H9 (cell line): ENCODE data around the gene METTL14. TPM values are rescaled to one million over a fixed set of nuclear protein-coding genes. Genes with fewer than 3 reads are reported as not detected.

Experiments used
- DNase-seq: peaks from one replicate; pipeline ENCODE4 v3.0.0-alpha.2; 2017
- H2AFZ ChIP-seq: one replicate; pipeline ENCODE4 v1.6.1; 2013; ENCODE audit warnings: mild to moderate bottlenecking, low read length, control low read depth, moderate library complexity
- H2AK5ac ChIP-seq: 2 replicates; pipeline ENCODE4 v1.6.1; 2013; ENCODE audit warnings: low read length, control low read depth, mixed read lengths; ENCODE audit not compliant: insufficient read length
- H2BK120ac ChIP-seq: one replicate; pipeline ENCODE4 v1.6.1; 2013; ENCODE audit warnings: low read depth, mild to moderate bottlenecking, low read length, control low read depth, inconsistent platforms; ENCODE audit not compliant: poor library complexity, severe bottlenecking
- H2BK12ac ChIP-seq: 2 replicates; pipeline ENCODE4 v1.6.1; 2013; ENCODE audit warnings: low read length, control low read depth, mixed read lengths, low read depth; ENCODE audit not compliant: insufficient read length
- H2BK15ac ChIP-seq: 2 replicates; pipeline ENCODE4 v1.6.1; 2013; ENCODE audit warnings: low read depth, low read length, control low read depth
- H2BK20ac ChIP-seq: one replicate; pipeline ENCODE4 v1.6.1; 2013; ENCODE audit warnings: low read depth, mild to moderate bottlenecking, low read length, control low read depth, inconsistent platforms; ENCODE audit not compliant: poor library complexity, severe bottlenecking
- H2BK5ac ChIP-seq: 2 replicates; pipeline ENCODE4 v1.6.1; 2013; ENCODE audit warnings: low read length, control low read depth, mixed read lengths; ENCODE audit not compliant: insufficient read length
- H3K14ac ChIP-seq: 2 replicates; pipeline ENCODE4 v1.6.1; 2013; ENCODE audit warnings: low read length, control low read depth; ENCODE audit not compliant: insufficient read depth
- H3K18ac ChIP-seq: 2 replicates; pipeline ENCODE4 v1.6.1; 2013; ENCODE audit warnings: low read depth, mild to moderate bottlenecking, mixed read lengths, low read length, control low read depth; ENCODE audit not compliant: insufficient read length
- H3K23ac ChIP-seq: 2 replicates; pipeline ENCODE4 v1.6.1; 2013; ENCODE audit warnings: low read length, control low read depth, mixed read lengths, low read depth; ENCODE audit not compliant: insufficient read length
- H3K23me2 ChIP-seq: 2 replicates; pipeline ENCODE4 v1.6.1; 2013; ENCODE audit warnings: low read depth, mild to moderate bottlenecking, mixed read lengths, low read length, control low read depth; ENCODE audit not compliant: insufficient read length, poor library complexity, severe bottlenecking
- H3K27ac ChIP-seq: 2 replicates; pipeline ENCODE4 v1.5.1; 2013; ENCODE audit warnings: low read length, control low read depth, mixed read lengths, low read depth; ENCODE audit not compliant: insufficient read length
- H3K27me3 ChIP-seq: 2 replicates; pipeline ENCODE4 v1.6.1; 2013; ENCODE audit warnings: low read length, control low read depth, inconsistent platforms; ENCODE audit not compliant: insufficient read depth
- H3K4ac ChIP-seq: 2 replicates; pipeline ENCODE4 v1.6.1; 2013; ENCODE audit warnings: low read depth, mild to moderate bottlenecking, control low read depth, inconsistent platforms, low read length, moderate library complexity
- H3K4me1 ChIP-seq: 2 replicates; pipeline ENCODE4 v1.6.1; 2013; ENCODE audit warnings: low read length, control low read depth, inconsistent platforms; ENCODE audit not compliant: insufficient read depth
- H3K4me2 ChIP-seq: 2 replicates; pipeline ENCODE4 v1.6.1; 2013; ENCODE audit warnings: low read length, control low read depth, mixed read lengths; ENCODE audit not compliant: insufficient read length, insufficient read depth
- H3K56ac ChIP-seq: 2 replicates; pipeline ENCODE4 v1.6.1; 2013; ENCODE audit warnings: low read depth, mild to moderate bottlenecking, mixed read lengths, low read length, control low read depth; ENCODE audit not compliant: insufficient read length
- H3K79me1 ChIP-seq: 2 replicates; pipeline ENCODE4 v1.6.1; 2013; ENCODE audit warnings: low read depth, mild to moderate bottlenecking, moderate library complexity, low read length, control low read depth, inconsistent platforms; ENCODE audit not compliant: insufficient read depth, poor library complexity, severe bottlenecking
- H3K79me2 ChIP-seq: 2 replicates; pipeline ENCODE4 v1.6.1; 2013; ENCODE audit warnings: low read length, control low read depth, inconsistent platforms; ENCODE audit not compliant: insufficient read depth
- H3K9ac ChIP-seq: 2 replicates; pipeline ENCODE4 v1.6.1; 2013; ENCODE audit warnings: low read length, control low read depth, mixed read lengths; ENCODE audit not compliant: insufficient read length; ENCODE audit errors: extremely low read depth
- H3K9me3 ChIP-seq: one replicate; pipeline ENCODE4 v1.6.1; 2013; ENCODE audit warnings: low read depth, low read length, inconsistent platforms; ENCODE audit not compliant: control insufficient read depth
- H3T11ph ChIP-seq: one replicate; pipeline ENCODE4 v1.6.1; 2013; ENCODE audit warnings: mild to moderate bottlenecking, low read length, control low read depth, inconsistent platforms
- H4K20me1 ChIP-seq: one replicate; pipeline ENCODE4 v1.6.1; 2013; ENCODE audit not compliant: control insufficient read depth, insufficient read length, insufficient read depth
- H4K5ac ChIP-seq: 2 replicates; pipeline ENCODE4 v1.6.1; 2013; ENCODE audit warnings: low read depth, mild to moderate bottlenecking, mixed read lengths, low read length, control low read depth; ENCODE audit not compliant: insufficient read length
- H4K8ac ChIP-seq: replicated peaks from 2 replicates; pipeline ENCODE4 v1.6.1; 2013; ENCODE audit warnings: low read length, control low read depth, mixed read lengths, low read depth; ENCODE audit not compliant: insufficient read length
- H4K91ac ChIP-seq: 2 replicates; pipeline ENCODE4 v1.6.1; 2013; ENCODE audit warnings: low read depth, mild to moderate bottlenecking, moderate library complexity, mixed read lengths, low read length, control low read depth; ENCODE audit not compliant: insufficient read length
- H3K27ac Mint-ChIP-seq, 3 experiments: 2 replicates in 2 of 3; 3 replicates in 1 of 3; pipeline ENCODE4 v1.8.0; 2020 to 2021; ENCODE audit warnings: mixed read lengths in 3 of 3, mild to moderate bottlenecking in 1 of 3, moderate library complexity in 1 of 3
- H3K27me3 Mint-ChIP-seq: 2 replicates; pipeline ENCODE4 v1.8.0; 2021; ENCODE audit warnings: low read depth, mild to moderate bottlenecking, moderate library complexity, mixed read lengths
- H3K36me3 Mint-ChIP-seq, 3 experiments: 2 replicates in 2 of 3; 3 replicates in 1 of 3; pipeline ENCODE4 v1.8.0; 2020 to 2021; ENCODE audit warnings: low read depth in 3 of 3, mixed read lengths in 3 of 3; ENCODE audit not compliant: insufficient read depth in 1 of 3
- H3K4me1 Mint-ChIP-seq, 2 experiments: 2 replicates each; pipeline ENCODE4 v1.8.0; 2020; ENCODE audit warnings: mixed read lengths in 2 of 2
- H3K4me3 Mint-ChIP-seq, 2 experiments: 2 replicates in 1 of 2; 3 replicates in 1 of 2; pipeline ENCODE4 v1.8.0; 2020 to 2021; ENCODE audit warnings: mild to moderate bottlenecking in 2 of 2, mixed read lengths in 2 of 2, moderate library complexity in 1 of 2
- H3K9me3 Mint-ChIP-seq, 2 experiments: 2 replicates in 1 of 2; 3 replicates in 1 of 2; pipeline ENCODE4 v1.8.0; 2020; ENCODE audit warnings: mild to moderate bottlenecking in 2 of 2, mixed read lengths in 2 of 2, moderate library complexity in 1 of 2
- WGBS: extraction: QIAGEN DNeasy Blood & Tissue Kit; methylation state at CpG from one replicate; pipeline ENCODE4 v1.1.7; 2013; ENCODE audit warnings: missing lambda C conversion rate, low lambda C conversion rate, mixed read lengths; ENCODE audit not compliant: insufficient read length; ENCODE audit errors: extremely low coverage; 5-methylcytosine and 5-hydroxymethylcytosine counted together
- total RNA-seq: library from RNA; stranded (reverse); gene quantifications from 2 replicates; pipeline ENCODE4 v1.2.1, GENCODE V29; 2021
- TF ChIP-seq, protein P1 (sequence below): fragments of 200-600 bp; sonication (generic); conservative IDR thresholded peaks from 3 replicates; pipeline ENCODE4 v1.8.0; 2021; ENCODE audit warnings: antibody characterized with exemption, mild to moderate bottlenecking

Gene METTL14
- total RNA-seq, 1 experiment from 2014 or later, result 53.3 TPM

DNA sequence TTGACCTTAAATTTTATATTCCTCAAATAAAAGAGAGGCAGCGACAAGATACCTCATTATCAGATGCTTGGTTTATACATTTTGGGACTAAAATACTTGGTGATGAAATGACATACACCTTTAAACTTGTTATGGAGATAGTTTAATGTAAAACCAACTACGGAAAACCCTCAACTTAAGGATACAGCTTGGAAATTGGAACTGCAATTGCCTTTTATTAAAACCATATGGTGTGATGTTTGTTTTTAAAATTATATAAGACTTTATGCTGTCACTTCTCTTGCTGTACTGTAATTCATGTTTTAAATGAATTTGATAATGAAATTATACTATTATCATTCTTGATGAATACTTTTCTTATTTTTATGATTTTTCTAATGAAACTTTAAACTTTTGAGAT, 25.9 kb downstream of the METTL14 start:
- no peak overlapping the region for H3K23ac ChIP-seq
- no peak overlapping the region for H2BK15ac ChIP-seq
- TF ChIP-seq, protein P1, sequence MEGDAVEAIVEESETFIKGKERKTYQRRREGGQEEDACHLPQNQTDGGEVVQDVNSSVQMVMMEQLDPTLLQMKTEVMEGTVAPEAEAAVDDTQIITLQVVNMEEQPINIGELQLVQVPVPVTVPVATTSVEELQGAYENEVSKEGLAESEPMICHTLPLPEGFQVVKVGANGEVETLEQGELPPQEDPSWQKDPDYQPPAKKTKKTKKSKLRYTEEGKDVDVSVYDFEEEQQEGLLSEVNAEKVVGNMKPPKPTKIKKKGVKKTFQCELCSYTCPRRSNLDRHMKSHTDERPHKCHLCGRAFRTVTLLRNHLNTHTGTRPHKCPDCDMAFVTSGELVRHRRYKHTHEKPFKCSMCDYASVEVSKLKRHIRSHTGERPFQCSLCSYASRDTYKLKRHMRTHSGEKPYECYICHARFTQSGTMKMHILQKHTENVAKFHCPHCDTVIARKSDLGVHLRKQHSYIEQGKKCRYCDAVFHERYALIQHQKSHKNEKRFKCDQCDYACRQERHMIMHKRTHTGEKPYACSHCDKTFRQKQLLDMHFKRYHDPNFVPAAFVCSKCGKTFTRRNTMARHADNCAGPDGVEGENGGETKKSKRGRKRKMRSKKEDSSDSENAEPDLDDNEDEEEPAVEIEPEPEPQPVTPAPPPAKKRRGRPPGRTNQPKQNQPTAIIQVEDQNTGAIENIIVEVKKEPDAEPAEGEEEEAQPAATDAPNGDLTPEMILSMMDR, result no peak
- H3K56ac ChIP-seq, result no peak overlapping the region
- no peak overlapping the region for H2AFZ ChIP-seq
- H3K27me3 ChIP-seq, result no peaks in the 10 kb centered on the region
- H3K27ac Mint-ChIP-seq, result no peak overlapping the region
- peaks cover 4 to 44% (median 41%) of the 10 kb centered on the region in 3 experiments; a peak in 6 of 7 replicates for H3K36me3 Mint-ChIP-seq
- H3K79me2 ChIP-seq, result 0 out of 2 replicates have a peak, but pooled peaks cover 2% of the 10 kb centered on the region
- H2AK5ac ChIP-seq, result no peak overlapping the region
- H4K20me1 ChIP-seq, result no peaks in the 10 kb centered on the region
- H3K9ac ChIP-seq, result no peak overlapping the region
- no peak overlapping the region for H3K4ac ChIP-seq
- H3K4me2 ChIP-seq, result no peak overlapping the region
- H4K8ac ChIP-seq, result no peak overlapping the region
- no peaks in the 10 kb centered on the region for H3K9me3 Mint-ChIP-seq
- no peak for DNase-seq
- no peak overlapping the region for H2BK5ac ChIP-seq
- no peak overlapping the region for H4K5ac ChIP-seq
- no peak overlapping the region for H3T11ph ChIP-seq
- H3K27me3 Mint-ChIP-seq, result no peaks in the 10 kb centered on the region
- no peaks in the 10 kb centered on the region for H3K79me1 ChIP-seq
- H2BK20ac ChIP-seq, result no peak overlapping the region
- no CpG with 5 or more reads among the region's 2 CpGs for WGBS
- H3K4me1 ChIP-seq, result no peaks in the 10 kb centered on the region
- no peak overlapping the region for H3K14ac ChIP-seq
- H2BK120ac ChIP-seq, result no peak overlapping the region
- H3K23me2 ChIP-seq, result no peaks in the 10 kb centered on the region
- H2BK12ac ChIP-seq, result no peak overlapping the region
- no peak overlapping the region for H3K4me3 Mint-ChIP-seq
- H3K9me3 ChIP-seq, result no peaks in the 10 kb centered on the region
- no peak overlapping the region for H4K91ac ChIP-seq
- H3K18ac ChIP-seq, result no peak overlapping the region
- H3K27ac ChIP-seq, result no peak overlapping the region
- H3K4me1 Mint-ChIP-seq, result no peaks in the 10 kb centered on the region
